Measurements from ENCODE around the gene FAM193B.

Gene FAM193B

DNA sequence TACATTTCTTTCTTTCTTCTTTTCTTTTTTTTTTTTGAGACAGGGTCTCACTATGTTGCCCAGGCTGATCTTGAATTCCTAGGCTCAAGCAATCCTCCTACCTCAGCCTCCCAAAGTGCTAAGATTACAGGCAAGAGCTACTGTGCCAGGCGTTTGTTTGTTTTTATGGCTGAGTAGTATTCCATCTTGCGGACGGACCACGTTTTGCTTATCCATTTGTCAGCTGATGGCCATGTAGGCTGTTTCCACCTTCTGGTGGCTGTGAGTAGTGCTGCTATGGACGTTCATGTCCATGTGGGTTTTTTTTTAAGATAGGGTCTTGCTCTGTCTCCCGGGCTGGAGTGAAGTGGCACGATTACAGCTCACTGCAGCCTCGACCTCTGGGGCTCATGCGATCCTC lies 47.2 kb downstream of the FAM193B start:
- TF ChIP-seq FOXA1 (IDR thresholded peaks at IDR 0.05) (no peak), NFRKB (IDR thresholded peaks at IDR 0.05) (no peak), SUZ12 (IDR thresholded peaks at IDR 0.05) (no peak), ZNF384 (IDR thresholded peaks at IDR 0.05) (no peak), L3MBTL2 (conservative IDR thresholded peaks at IDR 0.05) (no peak), ELF4 (IDR thresholded peaks at IDR 0.05) (no peak), FOXM1 (IDR thresholded peaks at IDR 0.05; ENCODE audit: borderline replicate concordance) (no peak), ARNT (IDR thresholded peaks at IDR 0.05) (no peak), FOXK2 (IDR thresholded peaks at IDR 0.05) (no peak), BHLHE40 (IDR thresholded peaks at IDR 0.05; ENCODE audit: borderline replicate concordance) (no peak), SP1 (IDR thresholded peaks at IDR 0.05) (no peak), TARDBP (IDR thresholded peaks at IDR 0.05) (no peak), LEF1 (IDR thresholded peaks at IDR 0.05; ENCODE audit: borderline replicate concordance) (no peak), HDGF (IDR thresholded peaks at IDR 0.05; ENCODE audit: borderline replicate concordance) (no peak), CTBP1 (IDR thresholded peaks at IDR 0.05; ENCODE audit: borderline replicate concordance) (no peak)
- TF ChIP-seq, protein P1, sequence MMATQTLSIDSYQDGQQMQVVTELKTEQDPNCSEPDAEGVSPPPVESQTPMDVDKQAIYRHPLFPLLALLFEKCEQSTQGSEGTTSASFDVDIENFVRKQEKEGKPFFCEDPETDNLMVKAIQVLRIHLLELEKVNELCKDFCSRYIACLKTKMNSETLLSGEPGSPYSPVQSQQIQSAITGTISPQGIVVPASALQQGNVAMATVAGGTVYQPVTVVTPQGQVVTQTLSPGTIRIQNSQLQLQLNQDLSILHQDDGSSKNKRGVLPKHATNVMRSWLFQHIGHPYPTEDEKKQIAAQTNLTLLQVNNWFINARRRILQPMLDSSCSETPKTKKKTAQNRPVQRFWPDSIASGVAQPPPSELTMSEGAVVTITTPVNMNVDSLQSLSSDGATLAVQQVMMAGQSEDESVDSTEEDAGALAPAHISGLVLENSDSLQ (IDR thresholded peaks at IDR 0.05) = no peak
- no peak for DNase-seq (ENCODE audit: extremely low spot score)
- POLR2A ChIA-PET = interaction anchor here (1.8 kb wide), 1 partner anchor 9 kb away, joined by 8 read pairs; no protein-coding TSS in a partner anchor
- CTCF ChIA-PET = interaction anchor here (0.8 to 1.5 kb wide), 3 partner anchors 10 to 50 kb away, joined by 3 to 8 read pairs (median 4); partner anchors contain the start of gene PDLIM7

DNA sequence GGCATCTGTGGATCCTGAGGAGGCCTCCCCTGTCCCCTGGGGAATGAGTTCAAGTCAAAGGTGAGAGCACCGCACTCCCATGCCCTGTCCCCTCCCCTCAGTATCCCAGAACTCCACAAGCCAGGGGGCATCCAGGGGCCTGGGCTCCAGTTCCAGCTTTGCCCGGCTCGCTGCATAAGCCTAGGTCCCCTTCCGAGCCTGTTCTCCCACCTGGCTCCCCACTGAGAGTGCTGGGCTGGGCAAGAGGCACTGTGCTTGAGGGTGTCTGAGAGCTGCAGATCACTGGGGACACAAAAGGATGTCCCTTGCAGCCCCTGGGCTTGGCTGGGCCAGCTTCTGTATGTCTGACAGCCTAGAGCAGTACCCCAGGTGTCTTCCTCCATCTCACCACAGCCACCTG lies 49.3 kb downstream of the FAM193B start:
- DNase-seq (ENCODE audit: extremely low spot score) = no peak
- TF ChIP-seq TARDBP (IDR thresholded peaks at IDR 0.05) (no peak), ZNF384 (IDR thresholded peaks at IDR 0.05) (no peak), ELF4 (IDR thresholded peaks at IDR 0.05) (no peak), SP1 (IDR thresholded peaks at IDR 0.05) (no peak), L3MBTL2 (conservative IDR thresholded peaks at IDR 0.05) (no peak), ARNT (IDR thresholded peaks at IDR 0.05) (no peak), LEF1 (IDR thresholded peaks at IDR 0.05; ENCODE audit: borderline replicate concordance) (no peak), NFRKB (IDR thresholded peaks at IDR 0.05) (no peak), FOXM1 (IDR thresholded peaks at IDR 0.05; ENCODE audit: borderline replicate concordance) (no peak), BHLHE40 (IDR thresholded peaks at IDR 0.05; ENCODE audit: borderline replicate concordance) (no peak), CTBP1 (IDR thresholded peaks at IDR 0.05; ENCODE audit: borderline replicate concordance) (no peak), FOXA1 (IDR thresholded peaks at IDR 0.05) (no peak), HDGF (IDR thresholded peaks at IDR 0.05; ENCODE audit: borderline replicate concordance) (no peak), SUZ12 (IDR thresholded peaks at IDR 0.05) (no peak), FOXK2 (IDR thresholded peaks at IDR 0.05) (no peak)
- TF ChIP-seq, protein P1 (IDR thresholded peaks at IDR 0.05) = no peak
- CTCF ChIA-PET = interaction anchor here (0.6 to 0.7 kb wide), 3 partner anchors 79 to 370 kb away, joined by 3 to 4 read pairs (median 4); partner anchors contain the start of gene GRK6
- POLR2A ChIA-PET = interaction anchor here (0.6 to 1.7 kb wide), 2 partner anchors 11 to 76 kb away, joined by 3 to 5 read pairs; no protein-coding TSS in a partner anchor

DNA sequence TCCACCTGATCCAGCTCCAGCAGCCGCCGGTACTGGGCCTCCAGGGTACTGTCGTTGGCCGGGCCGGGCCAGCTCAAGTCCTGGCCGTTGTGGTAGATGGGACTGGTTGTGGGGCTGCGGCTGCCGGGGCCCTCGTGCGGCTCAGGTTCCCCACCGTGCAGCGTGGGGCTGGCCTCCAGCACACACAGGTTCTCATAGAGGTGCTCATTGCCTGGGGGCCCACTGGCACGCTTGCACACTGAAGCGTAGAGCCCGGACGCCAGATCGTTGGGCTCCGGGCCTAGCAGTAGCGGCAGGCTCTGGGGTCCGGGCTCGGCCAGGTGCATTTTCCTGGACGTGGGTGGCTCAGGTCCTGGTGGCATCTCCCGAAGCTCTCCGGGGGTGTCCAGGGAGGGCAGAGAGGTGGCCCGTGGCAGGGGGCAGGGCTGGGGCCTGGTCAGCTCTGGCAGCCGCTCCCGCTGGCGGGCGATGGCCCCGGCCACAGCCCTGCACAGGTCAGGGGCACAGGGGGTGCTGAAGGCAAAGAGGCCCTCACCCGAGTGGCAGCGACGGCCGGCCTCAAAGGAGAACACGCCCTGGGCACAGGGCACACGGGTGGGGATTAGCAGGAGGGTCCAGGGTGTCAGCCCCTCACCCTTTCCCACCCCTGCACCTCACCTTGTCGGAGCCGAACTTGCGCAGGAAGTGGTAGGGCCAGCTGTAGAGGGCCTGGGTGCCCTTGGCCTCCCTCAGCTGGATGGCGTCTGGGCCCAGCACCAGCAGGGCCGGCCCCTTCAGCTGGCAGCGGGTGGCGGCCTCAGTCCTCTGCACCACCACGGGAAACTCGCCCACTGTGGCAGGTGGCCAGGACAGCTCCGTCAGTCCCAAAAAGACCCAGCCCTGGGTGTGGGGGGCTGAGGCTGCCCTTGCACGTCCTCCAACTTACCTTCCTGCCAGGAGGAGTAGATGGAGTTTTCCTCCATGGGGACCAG lies 50.0 kb downstream of the FAM193B start:
- DNase-seq (ENCODE audit: extremely low spot score) = no peak
- TF ChIP-seq L3MBTL2 (conservative IDR thresholded peaks at IDR 0.05) (no peak), TARDBP (IDR thresholded peaks at IDR 0.05) (no peak), HDGF (IDR thresholded peaks at IDR 0.05; ENCODE audit: borderline replicate concordance) (no peak), FOXM1 (IDR thresholded peaks at IDR 0.05; ENCODE audit: borderline replicate concordance) (no peak), BHLHE40 (IDR thresholded peaks at IDR 0.05; ENCODE audit: borderline replicate concordance) (no peak), NFRKB (IDR thresholded peaks at IDR 0.05) (no peak), SP1 (IDR thresholded peaks at IDR 0.05) (no peak), ZNF384 (IDR thresholded peaks at IDR 0.05) (no peak), LEF1 (IDR thresholded peaks at IDR 0.05; ENCODE audit: borderline replicate concordance) (no peak), CTBP1 (IDR thresholded peaks at IDR 0.05; ENCODE audit: borderline replicate concordance) (no peak), ELF4 (IDR thresholded peaks at IDR 0.05) (no peak), FOXA1 (IDR thresholded peaks at IDR 0.05) (no peak), FOXK2 (IDR thresholded peaks at IDR 0.05) (no peak), ARNT (IDR thresholded peaks at IDR 0.05) (no peak), SUZ12 (IDR thresholded peaks at IDR 0.05) (no peak)
- TF ChIP-seq, protein P1 (IDR thresholded peaks at IDR 0.05) = no peak
- CTCF ChIA-PET = no interaction called here
- POLR2A ChIA-PET = interaction anchor here (1.7 to 2.2 kb wide), 2 partner anchors 11 to 50 kb away, joined by 5 to 8 read pairs; no protein-coding TSS in a partner anchor

DNA sequence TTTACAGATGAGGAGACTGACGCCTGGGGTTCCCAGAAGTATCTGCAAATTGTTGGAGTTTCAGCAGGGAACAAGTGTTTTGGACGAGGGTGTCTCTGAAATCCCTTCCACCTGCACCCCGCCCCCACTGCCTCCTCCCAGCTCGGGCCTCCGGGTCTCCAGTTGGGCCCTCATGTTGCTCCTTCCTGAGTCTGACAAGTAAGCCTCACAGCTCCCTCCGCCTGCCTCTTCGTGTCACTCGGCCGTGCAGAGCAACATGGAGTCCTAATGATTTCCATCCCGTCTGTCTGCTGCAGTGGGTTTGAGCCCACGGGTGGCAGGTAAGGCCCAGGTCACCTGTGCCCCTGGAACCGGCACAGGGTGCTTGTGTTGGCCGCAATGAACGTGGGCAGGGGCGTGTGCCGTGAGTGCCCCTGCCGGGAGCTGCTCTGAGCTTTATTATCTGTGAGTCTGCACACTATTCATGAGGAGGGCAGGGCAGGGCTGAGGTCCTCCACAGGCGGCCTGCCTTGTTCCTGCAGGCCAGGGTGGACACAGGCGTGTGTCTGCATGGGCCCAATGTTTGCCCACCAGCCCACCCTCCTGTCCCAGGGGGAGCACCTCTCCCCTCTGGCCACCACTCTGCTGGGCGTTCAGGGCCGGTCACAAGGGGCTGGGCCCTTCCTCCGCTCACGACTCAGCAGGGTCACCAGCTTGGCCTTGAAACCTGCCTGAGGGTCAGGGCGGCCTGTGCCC lies 50.8 kb downstream of the FAM193B start:
- no peak for DNase-seq (ENCODE audit: extremely low spot score)
- TF ChIP-seq FOXA1 (IDR thresholded peaks at IDR 0.05) (no peak), ZNF384 (IDR thresholded peaks at IDR 0.05) (no peak), LEF1 (IDR thresholded peaks at IDR 0.05; ENCODE audit: borderline replicate concordance) (no peak), NFRKB (IDR thresholded peaks at IDR 0.05) (no peak), ARNT (IDR thresholded peaks at IDR 0.05) (no peak), TARDBP (IDR thresholded peaks at IDR 0.05) (no peak), ELF4 (IDR thresholded peaks at IDR 0.05) (no peak), BHLHE40 (IDR thresholded peaks at IDR 0.05; ENCODE audit: borderline replicate concordance) (no peak), FOXK2 (IDR thresholded peaks at IDR 0.05) (no peak), HDGF (IDR thresholded peaks at IDR 0.05; ENCODE audit: borderline replicate concordance) (no peak), CTBP1 (IDR thresholded peaks at IDR 0.05; ENCODE audit: borderline replicate concordance) (no peak), FOXM1 (IDR thresholded peaks at IDR 0.05; ENCODE audit: borderline replicate concordance) (no peak)
- TF ChIP-seq, protein P1 (IDR thresholded peaks at IDR 0.05) = no peak
- POLR2A ChIA-PET = interaction anchor here (2.2 kb wide), 1 partner anchor 49 kb away, joined by 8 read pairs; no protein-coding TSS in a partner anchor
- CTCF ChIA-PET = interaction anchor here (1.2 kb wide), 1 partner anchor 113 kb away, joined by 3 read pairs; no protein-coding TSS in a partner anchor

Measured in HEK293T (cell line).